Left colon (tissue), 2 donors: ENCODE results near the gene TLE4. TPM values are rescaled to one million over a fixed set of nuclear protein-coding genes. Genes with fewer than 3 reads are reported as not detected.
A peak's percentile ranks its signal among the peaks of the same experiment; 100 is the strongest.
"Not testable (repeated sequence)": the region's sequence is repeated elsewhere in the genome, so short reads cannot be mapped to it uniquely, and the experiment has no call there.

Experiments used
- ATAC-seq: fragments of 200-7000 bp; cut with Tn5 transposase; one replicate; pipeline ENCODE4 v1.9.1; 2020; ENCODE audit warnings: mild to moderate bottlenecking, moderate library complexity
- DNase-seq, 2 donors: peaks; one replicate each; pipeline ENCODE4 v3.0.0-alpha.2; 2020
- intact Hi-C, 2 donors: fragments of 100-400 bp; cut with DNase I in 1 of 2; cut with micrococcal nuclease in 1 of 2; formaldehyde crosslinking; loops; one replicate each; pipeline versions ENCODE4 v1.11.2 to v1.14.0; 2022; cut with DNase I, micrococcal nuclease
- total RNA-seq, 2 donors: library from RNA; stranded (reverse); fragmentation: NEBNext Ultra II Directional; extraction: Animal tissue kit (Norgen Biotek cat#: 25700); gene quantifications; one replicate each; pipeline ENCODE4 v1.2.1, GENCODE V29; 2021
- donor health status: DM: no; HTN: no; CAD: no.
- donor health status: DM: yes; HTN: yes; CAD: no.

The TLE4 gene
- total RNA-seq, 2 donors from 2014 or later: 22.2 to 29.8 TPM

DNA sequence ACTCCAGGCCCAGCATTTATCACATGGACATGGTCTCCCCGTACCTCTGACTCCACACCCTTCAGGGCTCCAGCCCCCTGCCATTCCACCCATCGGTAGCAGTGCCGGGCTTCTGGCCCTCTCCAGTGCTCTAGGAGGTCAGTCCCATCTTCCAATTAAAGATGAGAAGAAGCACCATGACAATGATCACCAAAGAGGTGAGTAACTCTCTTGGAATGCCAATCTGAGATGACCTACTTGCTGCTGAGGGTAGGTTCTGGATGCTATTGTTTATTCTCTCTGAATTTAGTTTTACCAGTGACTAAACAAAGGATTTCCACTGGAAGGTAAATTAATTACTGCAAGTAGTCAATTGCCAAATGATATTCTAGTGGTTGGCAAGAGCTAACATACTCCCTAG, 80.8 kb downstream of the TLE4 start:
- ATAC-seq (no peak), DNase-seq (no peak)
- intact Hi-C loops: no loop called here

DNA sequence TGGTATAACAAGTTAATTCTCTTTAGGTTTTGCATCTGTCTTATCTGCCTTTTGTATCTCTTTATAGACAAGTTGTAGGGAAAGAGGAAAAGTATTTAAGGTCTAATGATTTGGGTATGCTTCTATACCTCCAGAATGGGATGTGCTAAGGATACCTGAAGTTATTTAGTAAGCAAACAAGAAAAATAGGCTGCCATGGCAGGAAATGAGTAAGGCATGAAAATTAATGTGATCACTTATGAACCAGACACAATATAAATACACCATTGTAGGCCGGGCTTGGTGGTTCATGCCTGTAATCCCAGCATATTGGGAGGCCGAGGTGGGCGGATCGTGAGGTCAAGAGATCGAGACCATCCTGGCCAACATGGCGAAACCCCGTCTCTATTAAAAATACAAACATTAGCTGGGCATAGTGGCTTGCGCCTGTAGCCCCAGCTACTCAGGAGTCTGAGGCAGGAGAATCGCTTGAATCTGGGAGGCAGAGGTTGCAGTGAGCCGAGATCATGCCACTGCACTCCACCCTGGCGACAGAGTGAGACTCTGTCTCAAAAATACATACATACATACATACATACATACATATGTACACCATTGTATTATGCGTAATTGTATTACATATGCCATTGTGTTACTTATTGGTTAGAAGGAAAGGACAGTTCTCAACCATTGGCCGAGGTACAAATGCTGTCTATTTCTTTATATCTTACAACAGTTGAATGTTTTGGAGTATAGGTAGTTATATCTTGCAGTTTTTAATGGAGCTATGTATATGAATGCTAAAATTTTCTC, 83.0 kb downstream of the TLE4 start:
- DNase-seq, ATAC-seq, intact Hi-C loops: not testable (repeated sequence)

GRCh38 chr9:79655551-79655950, 83.8 kb downstream of the TLE4 start:
- intact Hi-C loops: no loop called here
- DNase-seq (no peak), ATAC-seq (no peak)

GRCh38 chr9:79656169-79656568, 84.4 kb downstream of the TLE4 start:
- intact Hi-C loops: no loop called here

DNA sequence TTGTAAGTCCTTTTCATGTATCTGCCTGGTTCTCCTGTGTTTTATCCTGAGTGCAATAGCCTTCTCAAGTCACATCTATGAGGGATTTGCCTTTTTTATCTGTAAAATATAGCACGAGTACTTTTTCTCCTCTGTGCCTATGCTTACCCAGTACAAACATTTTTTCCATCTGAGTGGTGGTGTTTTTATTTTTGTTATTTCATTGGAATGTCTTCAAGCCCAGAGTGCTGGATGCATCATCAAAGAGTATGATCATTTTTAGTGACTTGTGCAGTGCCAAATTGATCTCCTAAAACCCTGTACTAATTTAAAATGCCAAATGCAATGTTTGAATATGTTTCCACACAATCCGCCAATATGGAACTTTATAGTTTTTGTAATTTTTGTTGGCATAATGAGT, 86.1 kb downstream of the TLE4 start:
- ATAC-seq: no peak
- DNase-seq: no peak
- intact Hi-C loops: no loop called here

More at GRCh38 chr9:79656169-79656568, 84.4 kb downstream of the TLE4 start:
- no peak for ATAC-seq
- no peak for DNase-seq

DNA sequence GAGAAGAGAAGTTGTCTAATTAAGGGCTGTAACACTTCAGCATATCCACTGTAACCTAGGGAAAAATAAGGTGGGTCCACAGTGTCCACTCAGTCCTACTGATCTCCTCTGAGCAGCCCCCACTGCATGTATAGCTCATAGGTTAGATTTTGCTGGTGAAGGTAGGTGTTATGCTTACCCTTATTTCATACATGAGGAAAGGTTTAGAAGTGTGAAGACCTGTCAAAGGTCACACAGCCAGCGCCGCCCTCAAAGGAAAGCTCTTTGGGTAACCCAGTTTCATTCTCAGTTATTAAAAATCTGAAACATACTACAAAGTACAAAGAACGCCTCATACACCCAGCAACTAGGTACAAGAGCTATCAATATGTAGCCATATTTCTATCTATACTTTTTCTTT, 87.2 kb downstream of the TLE4 start:
- DNase-seq: no peak
- no peak for ATAC-seq
- intact Hi-C loops: no loop called here

DNA sequence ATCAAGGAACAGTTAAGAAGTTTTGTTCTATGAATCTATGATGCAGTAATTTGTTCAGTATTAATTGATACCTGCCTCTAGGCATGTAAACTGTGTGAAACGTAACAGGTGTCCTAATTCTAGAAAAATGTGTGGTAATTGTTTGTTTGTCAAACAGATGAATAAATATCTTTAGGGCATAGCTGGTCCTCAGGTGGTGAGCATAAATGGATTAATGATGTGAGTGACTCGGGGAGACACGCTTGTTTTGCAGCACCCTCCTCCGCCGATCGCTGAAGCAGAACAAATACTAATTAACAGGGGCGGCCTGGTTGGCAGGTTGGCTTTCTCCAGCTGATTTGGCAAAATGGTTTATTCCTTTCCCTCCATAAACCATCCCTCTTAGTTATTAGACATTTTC, 88.8 kb downstream of the TLE4 start:
- intact Hi-C loops: no loop called here
- DNase-seq (no peak), ATAC-seq (no peak)

DNA sequence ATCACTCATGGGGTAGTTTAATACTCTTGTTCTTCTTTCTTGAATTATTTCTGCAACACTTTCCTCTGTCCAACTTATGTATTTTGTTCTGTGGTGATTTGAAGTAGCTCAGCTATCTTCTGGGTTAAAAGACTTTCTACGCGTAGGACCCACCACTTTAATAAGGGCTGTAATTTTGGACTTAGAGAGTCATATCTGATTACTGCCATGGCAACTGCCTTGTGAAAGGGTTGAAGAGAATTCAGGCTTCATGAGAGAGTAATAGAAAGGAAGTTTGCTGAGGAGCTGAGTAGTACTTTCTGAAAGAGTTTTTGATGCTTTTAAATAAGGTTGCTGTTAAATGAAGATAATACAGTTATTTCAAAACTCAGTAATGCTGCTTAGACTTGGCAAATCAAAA, 89.5 kb downstream of the TLE4 start:
- intact Hi-C loops: no loop called here
- DNase-seq (no peak), ATAC-seq (no peak)

DNA sequence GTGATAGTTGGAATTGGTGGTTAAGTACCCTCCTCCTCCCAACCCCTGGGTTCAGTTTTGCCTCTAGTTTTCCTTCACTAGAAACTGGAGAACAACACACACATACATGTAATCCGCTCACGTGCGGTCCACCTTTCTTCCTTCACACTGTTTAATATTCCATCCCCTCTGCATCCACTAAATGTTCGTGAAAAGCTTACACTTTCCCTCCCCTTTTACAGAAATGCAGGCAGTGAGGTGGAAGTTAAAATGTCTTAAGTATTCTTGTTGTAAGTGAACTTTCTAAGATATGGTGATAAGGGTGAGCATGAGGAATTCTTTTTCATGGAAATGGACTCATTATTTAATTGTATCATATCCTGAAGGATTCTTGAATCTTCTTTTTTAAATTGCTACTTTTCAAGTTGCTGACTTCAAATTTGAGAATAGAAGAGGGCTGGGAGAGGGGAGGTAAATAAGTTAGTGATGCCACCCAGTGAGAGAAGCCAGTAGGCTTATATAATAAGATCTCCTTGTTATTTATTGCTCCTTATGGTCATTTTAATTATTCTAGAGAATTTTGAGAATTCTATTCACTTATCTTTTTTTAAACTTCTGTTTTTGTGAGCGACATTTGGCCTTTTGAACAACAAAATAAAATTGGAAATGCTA, 90.2 kb downstream of the TLE4 start:
- ATAC-seq (no peak), DNase-seq (no peak)
- intact Hi-C loops: no loop called here

GRCh38 chr9:79662537-79662956, 90.8 kb downstream of the TLE4 start:
- intact Hi-C loops: no loop called here
- DNase-seq: no peak
- no peak for ATAC-seq

DNA sequence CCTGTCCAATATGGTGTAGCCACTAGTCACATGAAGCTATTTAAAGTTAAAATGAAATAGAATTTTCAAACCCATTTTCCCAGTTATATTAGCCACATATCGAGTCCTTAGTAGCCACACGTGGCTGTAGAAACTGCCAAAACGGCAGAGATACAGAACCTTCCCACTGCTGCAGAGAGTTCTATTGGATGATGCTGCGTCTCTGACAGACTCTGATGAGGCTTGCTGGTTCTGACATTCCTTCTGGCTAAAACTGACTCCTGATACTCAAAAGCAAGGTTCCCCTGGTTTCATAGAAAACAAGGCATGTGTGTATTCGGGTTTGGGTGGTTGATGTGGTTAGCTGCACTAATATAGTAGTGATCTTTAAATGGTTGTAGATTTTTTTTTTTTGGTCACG, 91.5 kb downstream of the TLE4 start:
- intact Hi-C loops: no loop called here
- DNase-seq: no peak

GRCh38 chr9:79663878-79664277, 92.1 kb downstream of the TLE4 start:
- DNase-seq (no peak), ATAC-seq (no peak)
- intact Hi-C loops: no loop called here

More for the DNA sequence above, 91.5 kb downstream of the TLE4 start:
- ATAC-seq: no peak

- no peak for DNase-seq
- intact Hi-C loops: no loop called here
- no peak for ATAC-seq
Measured at GRCh38 chr9:79664375-79664831, 92.6 kb downstream of the TLE4 start.

DNA sequence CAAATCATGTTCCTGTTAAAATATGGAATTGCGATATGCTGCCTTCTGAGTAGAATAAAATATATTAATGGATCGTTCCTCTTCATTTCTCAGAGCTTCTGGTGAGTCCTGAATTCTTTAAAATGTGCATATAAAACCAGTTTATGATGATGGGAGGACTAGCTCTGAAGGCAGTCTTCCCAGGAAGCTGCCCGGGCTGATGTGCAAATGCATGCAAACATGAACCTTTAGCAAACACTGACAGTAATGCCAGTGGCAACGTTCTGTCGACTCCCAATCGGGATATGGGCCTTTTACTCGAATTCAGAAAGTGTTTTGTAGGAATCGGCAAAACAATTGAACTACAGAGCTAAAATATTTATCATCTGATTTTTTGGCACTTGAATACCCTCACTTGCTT, 93.6 kb downstream of the TLE4 start:
- ATAC-seq (no peak), DNase-seq (no peak)
- intact Hi-C loops: no loop called here

- intact Hi-C loops: no loop called here
- DNase-seq: no peak
- no peak for ATAC-seq
Measured at GRCh38 chr9:79665931-79666330, 94.2 kb downstream of the TLE4 start.

- intact Hi-C loops: no loop called here
- DNase-seq (no peak), ATAC-seq (no peak)
Measured at GRCh38 chr9:79667120-79667519, 95.4 kb downstream of the TLE4 start.

DNA sequence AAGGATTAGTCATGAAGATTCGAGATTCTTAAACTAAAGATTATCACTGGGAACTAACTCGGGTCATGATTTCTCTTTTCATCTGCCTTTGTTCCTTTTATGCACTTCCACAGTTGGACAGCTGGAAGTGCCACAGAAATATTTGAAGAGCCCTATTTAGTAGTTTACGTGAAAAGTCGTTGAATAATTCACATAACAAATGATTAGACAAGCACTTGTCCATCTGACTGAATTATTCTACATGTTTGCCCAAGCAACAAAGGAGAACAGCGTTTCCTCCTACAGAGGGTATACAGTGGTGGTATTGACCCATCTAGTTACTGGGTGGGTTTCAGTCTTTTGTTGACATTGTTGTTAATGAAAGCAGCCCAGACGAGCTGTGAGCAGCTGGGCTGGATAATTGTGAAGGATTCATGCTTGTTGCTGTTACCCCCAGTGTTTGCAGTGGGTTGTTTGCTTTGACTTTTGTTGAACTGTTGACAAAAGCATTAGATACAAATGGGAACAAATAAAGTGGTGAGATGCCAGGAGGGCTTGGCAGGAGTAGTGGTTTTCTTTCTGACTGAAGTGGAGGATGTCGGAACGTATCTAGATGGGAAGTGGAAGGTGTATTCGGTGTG, 96.2 kb downstream of the TLE4 start:
- ATAC-seq: no peak
- intact Hi-C loops: no loop called here
- DNase-seq: no peak

GRCh38 chr9:79668956-79669355, 97.2 kb downstream of the TLE4 start:
- ATAC-seq: no peak
- DNase-seq: no peak
- intact Hi-C loops: no loop called here

- ATAC-seq (no peak), DNase-seq (no peak)
- intact Hi-C loops: no loop called here
Measured at GRCh38 chr9:79670269-79670961, 98.7 kb downstream of the TLE4 start.

- DNase-seq: no peak
- intact Hi-C loops: no loop called here
- ATAC-seq: peak; percentile 42
Measured at GRCh38 chr9:79671558-79671957, 99.8 kb downstream of the TLE4 start.
